IMR-90 (cell line): ENCODE measurements around the gene F10. TPM values are rescaled to one million over a fixed set of nuclear protein-coding genes. Genes with fewer than 3 reads are reported as not detected.

ENCODE experiments used
- ATAC-seq: fragments of 200-7000 bp; cut with Tn5 transposase; 2 replicates; pipeline ENCODE4 v1.9.1; 2020; ENCODE audit warnings: low read depth, mild to moderate bottlenecking, moderate library complexity
- BruUV-seq: library from RNA; stranded (reverse); fragments of 400-500 nt; replicated peaks from 2 replicates; lab custom pipeline; 2021; lab: Mats Ljungman, UMichigan
- CTCF ChIA-PET: fragments of 300-600 bp; formaldehyde crosslinking; extraction: SDS; loops from one replicate; lab custom pipeline; 2021; ENCODE audit warnings: antibody characterized with exemption; lab: Yijun Ruan, JAX
- POLR2A ChIA-PET: fragments of 300-600 bp; sonication (Branson Sonifier 250); formaldehyde crosslinking; loops from one replicate; lab custom pipeline; 2022; ENCODE audit warnings: antibody characterized with exemption; ENCODE audit not compliant: unreplicated experiment; lab: Charles Lee
- DNase-seq: peaks from one replicate; pipeline ENCODE4 v3.0.0; 2013
- H2AFZ ChIP-seq: replicated peaks from 2 replicates; pipeline ENCODE3; 2013; ENCODE audit warnings: low read length, mild to moderate bottlenecking; ENCODE audit not compliant: poor library complexity
- H2AK5ac ChIP-seq: 2 replicates; pipeline ENCODE4 v1.6.1; 2013; ENCODE audit warnings: low read depth, low read length, inconsistent platforms
- H2AK9ac ChIP-seq: replicated peaks from 2 replicates; pipeline ENCODE3; 2013; ENCODE audit warnings: mild to moderate bottlenecking, low read depth, low read length, moderate library complexity; ENCODE audit not compliant: poor library complexity
- H2BK120ac ChIP-seq: 2 replicates; pipeline ENCODE4 v1.6.1; 2013; ENCODE audit warnings: low read depth, low read length, inconsistent platforms
- H2BK15ac ChIP-seq: 3 replicates; pipeline ENCODE4 v1.6.1; 2013; ENCODE audit warnings: low read depth, low read length, inconsistent platforms
- H2BK20ac ChIP-seq: 2 replicates; pipeline ENCODE4 v1.6.1; 2013; ENCODE audit warnings: low read depth, mild to moderate bottlenecking, inconsistent platforms, low read length, moderate library complexity
- H2BK5ac ChIP-seq: 2 replicates; pipeline ENCODE4 v1.6.1; 2013; ENCODE audit warnings: mild to moderate bottlenecking, low read depth, low read length, inconsistent platforms; ENCODE audit not compliant: poor library complexity, severe bottlenecking
- H3K14ac ChIP-seq: replicated peaks from 2 replicates; pipeline ENCODE4 v1.6.1; 2013; ENCODE audit warnings: low read depth, low read length, inconsistent platforms
- H3K18ac ChIP-seq: 2 replicates; pipeline ENCODE4 v1.6.1; 2013; ENCODE audit warnings: low read depth, low read length, control low read depth
- H3K23ac ChIP-seq: 2 replicates; pipeline ENCODE4 v1.6.1; 2013; ENCODE audit warnings: low read depth, low read length, inconsistent platforms
- H3K27ac ChIP-seq: 2 replicates; pipeline ENCODE4 v1.5.1; 2013; ENCODE audit warnings: mild to moderate bottlenecking, control low read depth, low read length; ENCODE audit not compliant: insufficient read depth
- H3K27me3 ChIP-seq: 2 replicates; pipeline ENCODE4 v1.6.1; 2013; ENCODE audit warnings: low read length; ENCODE audit not compliant: control insufficient read depth, insufficient read depth
- H3K36me3 ChIP-seq: 2 replicates; pipeline ENCODE4 v1.6.1; 2013; ENCODE audit warnings: low read length, mixed read lengths; ENCODE audit not compliant: control insufficient read depth, insufficient read depth
- H3K4ac ChIP-seq: 2 replicates; pipeline ENCODE4 v1.6.1; 2013; ENCODE audit warnings: low read depth, low read length, inconsistent platforms
- H3K4me1 ChIP-seq: 2 replicates; pipeline ENCODE4 v1.6.1; 2013; ENCODE audit warnings: low read length, mixed read lengths; ENCODE audit not compliant: control insufficient read depth, insufficient read depth
- H3K4me2 ChIP-seq: 2 replicates; pipeline ENCODE4 v1.6.1; 2013; ENCODE audit warnings: low read depth, mild to moderate bottlenecking, control low read depth, low read length, moderate library complexity
- H3K4me3 ChIP-seq: 2 replicates; pipeline ENCODE4 v1.5.1; 2013; ENCODE audit warnings: low read depth, mild to moderate bottlenecking, control low read depth, low read length, moderate library complexity; ENCODE audit not compliant: insufficient read depth
- H3K56ac ChIP-seq: 2 replicates; pipeline ENCODE4 v1.6.1; 2013; ENCODE audit warnings: low read length, inconsistent platforms; ENCODE audit not compliant: insufficient read depth; ENCODE audit errors: extremely low read depth
- H3K79me1 ChIP-seq, 2 experiments: 2 replicates each; pipeline ENCODE4 v1.6.1; 2013; ENCODE audit warnings: low read length in 2 of 2, inconsistent platforms in 1 of 2, low read depth in 1 of 2
- H3K9ac ChIP-seq: 2 replicates; pipeline ENCODE4 v1.6.1; 2013; ENCODE audit warnings: low read depth, low read length, control low read depth
- H3K9me1 ChIP-seq: 2 replicates; pipeline ENCODE4 v1.6.1; 2013; ENCODE audit warnings: low read length, inconsistent platforms; ENCODE audit not compliant: insufficient read depth
- H3K9me3 ChIP-seq: 2 replicates; pipeline ENCODE4 v1.6.1; 2013; ENCODE audit warnings: low read length; ENCODE audit not compliant: control insufficient read depth, insufficient read depth
- H4K20me1 ChIP-seq: 2 replicates; pipeline ENCODE4 v1.6.1; 2013; ENCODE audit warnings: low read length, inconsistent platforms; ENCODE audit not compliant: insufficient read depth
- H4K5ac ChIP-seq: 2 replicates; pipeline ENCODE4 v1.6.1; 2013; ENCODE audit warnings: mild to moderate bottlenecking, low read depth, low read length, control low read depth
- H4K8ac ChIP-seq, 2 experiments: 2 replicates each; pipeline ENCODE4 v1.6.1; 2013; ENCODE audit warnings: low read depth in 2 of 2, low read length in 2 of 2, control low read depth in 1 of 2, inconsistent platforms in 1 of 2
- H4K91ac ChIP-seq: 2 replicates; pipeline ENCODE4 v1.6.1; 2013; ENCODE audit warnings: low read depth, low read length, inconsistent platforms; ENCODE audit not compliant: insufficient read depth
- BHLHE40 ChIP-seq: fragments of 150-350 bp; IDR thresholded peaks from 2 replicates; pipeline ENCODE4 v1.6.1; 2016; ENCODE audit warnings: mild to moderate bottlenecking, low read depth, low read length
- CEBPB ChIP-seq: IDR thresholded peaks from 2 replicates; pipeline ENCODE4 v1.6.1; 2012; ENCODE audit warnings: low read depth, low read length, improper control_type of control experiment
- CHD1 ChIP-seq: IDR thresholded peaks from 2 replicates; pipeline ENCODE4 v1.6.1; 2012; ENCODE audit warnings: low read depth, low read length, improper control_type of control experiment
- FOS ChIP-seq: fragments of 150-350 bp; IDR thresholded peaks from 2 replicates; pipeline ENCODE4 v1.6.1; 2016; ENCODE audit warnings: low read depth, low read length
- MAFK ChIP-seq: IDR thresholded peaks from 2 replicates; pipeline ENCODE4 v1.6.1; 2012; ENCODE audit warnings: low read depth, low read length, improper control_type of control experiment
- MAZ ChIP-seq: IDR thresholded peaks from 2 replicates; pipeline ENCODE4 v1.6.1; 2012; ENCODE audit warnings: low read depth, mild to moderate bottlenecking, low read length, improper control_type of control experiment, moderate library complexity, borderline replicate concordance
- MXI1 ChIP-seq: IDR thresholded peaks from 2 replicates; pipeline ENCODE4 v1.6.1; 2012; ENCODE audit warnings: low read depth, mild to moderate bottlenecking, low read length, moderate library complexity, borderline replicate concordance
- NFE2L2 ChIP-seq: fragments of 150-350 bp; IDR thresholded peaks from 2 replicates; pipeline ENCODE4 v1.6.1; 2016; ENCODE audit warnings: low read depth, mild to moderate bottlenecking, low read length
- RAD21 ChIP-seq: IDR thresholded peaks from 2 replicates; pipeline ENCODE4 v1.6.1; 2012; ENCODE audit warnings: low read length, improper control_type of control experiment
- RCOR1 ChIP-seq: IDR thresholded peaks from 2 replicates; pipeline ENCODE4 v1.6.1; 2012; ENCODE audit warnings: mild to moderate bottlenecking, low read length, improper control_type of control experiment; ENCODE audit not compliant: insufficient replicate concordance
- WGBS, 2 experiments: methylation state at CpG; one replicate each; pipeline versions ENCODE4 v1.1.5 to v1.1.7; 2013; ENCODE audit warnings: missing lambda C conversion rate in 2 of 2; ENCODE audit not compliant: insufficient read length in 1 of 2; ENCODE audit errors: extremely low coverage in 2 of 2; 5-methylcytosine and 5-hydroxymethylcytosine counted together
- dilution Hi-C: fragments of 300-500 bp; cut with HindIII; formaldehyde crosslinking; loops from one replicate; pipeline ENCODE4 v1.14.3; 2018; ENCODE audit warnings: low sequenced_read_pairs; ENCODE audit not compliant: unreplicated experiment
- in situ Hi-C: fragments of 300-500 bp; cut with MboI; formaldehyde crosslinking; loops from 3 replicates; pipeline ENCODE4 v1.14.3; 2019; ENCODE audit warnings: low sequenced_read_pairs, inconsistent platforms, mixed read lengths
- intact Hi-C: fragments of 100-400 bp; cut with micrococcal nuclease; formaldehyde crosslinking; loops from 2 replicates; pipeline ENCODE4 v1.10.0; 2022
- polyA plus RNA-seq, 3 experiments: library from polyadenylated mRNA; depleted of rRNA; stranded (reverse); fragments of >200 nt; gene quantifications; 2 replicates each; pipeline ENCODE4 v1.2.3, GENCODE V29; 2012; ENCODE audit warnings: low replicate concordance in 1 of 3
- total RNA-seq: library from RNA; depleted of rRNA; stranded (reverse); fragments of >200 nt; gene quantifications from 2 replicates; pipeline ENCODE4 v1.2.3, GENCODE V29; 2012
- TF ChIP-seq, protein P1 (sequence below): conservative IDR thresholded peaks from 2 replicates; pipeline ENCODE4 v1.5.1; 2012; ENCODE audit warnings: mild to moderate bottlenecking, low read depth, low read length, improper control_type of control experiment
- TF ChIP-seq, protein P2 (sequence below): fragments of 150-350 bp; IDR thresholded peaks from 2 replicates; pipeline ENCODE4 v1.6.1; 2017; ENCODE audit warnings: mild to moderate bottlenecking, antibody characterized with exemption, low read length, low read depth

F10 gene
- total and polyA plus RNA-seq, 2 of the 4 experiments (the other 2 are of a cell fraction), result 9.1 to 19.5 TPM

- TF ChIP-seq MAZ, result no peak
Measured at GRCh38 chr13:113149711-113150549, 27.3 kb downstream of the F10 start (continued).

DNA sequence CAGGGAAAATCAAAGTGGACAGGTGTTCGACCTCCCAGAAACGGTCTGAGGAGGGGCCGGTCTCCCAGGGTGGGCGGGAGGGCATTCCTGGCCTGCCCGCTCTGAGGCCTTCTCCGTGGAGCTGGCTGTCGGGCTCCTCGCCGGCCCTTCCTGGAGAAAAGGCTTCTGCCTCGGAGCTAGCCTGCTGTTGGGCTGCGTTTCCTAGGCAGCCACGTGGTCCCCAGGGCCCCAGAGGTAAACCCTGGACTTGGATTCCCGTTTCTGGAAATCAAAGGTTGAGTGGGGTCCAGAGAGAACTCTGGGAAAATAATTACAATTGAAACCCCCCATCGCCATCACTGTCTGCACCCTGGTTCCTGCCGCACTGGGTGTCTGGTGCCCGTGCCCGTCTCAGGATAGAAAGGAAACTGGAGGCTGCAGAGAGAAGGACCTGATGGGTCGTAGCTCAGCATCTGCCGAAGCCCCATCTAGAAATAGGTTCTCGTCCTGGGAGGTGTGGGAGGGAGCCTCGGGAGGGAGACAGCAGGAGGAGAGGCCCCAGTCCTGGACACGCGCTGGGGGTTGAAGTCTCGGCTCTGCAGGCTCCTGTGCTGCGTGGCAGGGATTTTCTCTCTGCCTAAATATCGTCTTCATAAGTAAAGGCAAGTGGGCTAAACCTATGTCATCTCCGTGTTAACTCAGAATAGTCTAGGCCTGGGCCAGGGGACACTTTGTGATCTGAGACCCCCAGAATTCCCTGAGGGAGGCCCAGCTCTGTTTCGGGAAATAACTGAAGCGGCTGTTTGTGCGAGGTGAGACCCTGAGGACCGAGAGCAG is 28.2 kb downstream of the F10 start:
- no peak overlapping the region for H3K9ac ChIP-seq
- no peak overlapping the region for H2BK5ac ChIP-seq
- peaks cover 5% of the 10 kb centered on the region; the same call in 1 of the 2 replicates for H3K9me1 ChIP-seq
- no peak for DNase-seq
- H2BK20ac ChIP-seq, result no peak overlapping the region
- 0 out of 2 replicates have a peak, but pooled peaks cover 2% of the 10 kb centered on the region for H3K27me3 ChIP-seq
- no peak overlapping the region for H2AFZ ChIP-seq
- ChIA-PET POLR2A (no interaction called here), CTCF (no interaction called here)
- H3K36me3 ChIP-seq, result no peaks in the 10 kb centered on the region
- ATAC-seq, result no peak
- intact Hi-C loops (no loop called here), dilution Hi-C loops (no loop called here), in situ Hi-C loops (no loop called here)
- H3K18ac ChIP-seq, result no peak overlapping the region
- no peaks in the 10 kb centered on the region for H3K79me1 ChIP-seq
- H3K4ac ChIP-seq, result no peak overlapping the region
- no peaks in the 10 kb centered on the region for H3K9me3 ChIP-seq
- no peak overlapping the region for H2BK15ac ChIP-seq
- no peak overlapping the region for H4K91ac ChIP-seq
- BruUV-seq, result no TSS peak
- no peak overlapping the region for H3K56ac ChIP-seq
- H4K5ac ChIP-seq, result no peak overlapping the region
- H3K14ac ChIP-seq, result no peak overlapping the region
- no peaks in the 10 kb centered on the region for H4K20me1 ChIP-seq
- H3K4me3 ChIP-seq, result no peak overlapping the region
- H3K27ac ChIP-seq, result no peak overlapping the region
- peaks cover 11% of the 10 kb centered on the region for H3K4me1 ChIP-seq
- H2BK120ac ChIP-seq, result no peak overlapping the region
- WGBS, 2 experiments, result 94% methylated on average over 17 of the region's 31 CpGs; no CpG with 5 or more reads in 1 of the 2 experiments
- H4K8ac ChIP-seq, result no peak overlapping the region
- H2AK9ac ChIP-seq, result no peak overlapping the region
- H3K23ac ChIP-seq, result no peak overlapping the region
- H3K4me2 ChIP-seq, result no peak overlapping the region
- no peak overlapping the region for H2AK5ac ChIP-seq
- TF ChIP-seq CEBPB (no peak), RCOR1 (no peak), FOS (no peak), NFE2L2 (no peak), MAZ (no peak), CHD1 (no peak), BHLHE40 (no peak), MXI1 (no peak), MAFK (no peak), RAD21 (no peak)
- TF ChIP-seq, protein P1, sequence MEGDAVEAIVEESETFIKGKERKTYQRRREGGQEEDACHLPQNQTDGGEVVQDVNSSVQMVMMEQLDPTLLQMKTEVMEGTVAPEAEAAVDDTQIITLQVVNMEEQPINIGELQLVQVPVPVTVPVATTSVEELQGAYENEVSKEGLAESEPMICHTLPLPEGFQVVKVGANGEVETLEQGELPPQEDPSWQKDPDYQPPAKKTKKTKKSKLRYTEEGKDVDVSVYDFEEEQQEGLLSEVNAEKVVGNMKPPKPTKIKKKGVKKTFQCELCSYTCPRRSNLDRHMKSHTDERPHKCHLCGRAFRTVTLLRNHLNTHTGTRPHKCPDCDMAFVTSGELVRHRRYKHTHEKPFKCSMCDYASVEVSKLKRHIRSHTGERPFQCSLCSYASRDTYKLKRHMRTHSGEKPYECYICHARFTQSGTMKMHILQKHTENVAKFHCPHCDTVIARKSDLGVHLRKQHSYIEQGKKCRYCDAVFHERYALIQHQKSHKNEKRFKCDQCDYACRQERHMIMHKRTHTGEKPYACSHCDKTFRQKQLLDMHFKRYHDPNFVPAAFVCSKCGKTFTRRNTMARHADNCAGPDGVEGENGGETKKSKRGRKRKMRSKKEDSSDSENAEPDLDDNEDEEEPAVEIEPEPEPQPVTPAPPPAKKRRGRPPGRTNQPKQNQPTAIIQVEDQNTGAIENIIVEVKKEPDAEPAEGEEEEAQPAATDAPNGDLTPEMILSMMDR, result no peak
- TF ChIP-seq, protein P2, sequence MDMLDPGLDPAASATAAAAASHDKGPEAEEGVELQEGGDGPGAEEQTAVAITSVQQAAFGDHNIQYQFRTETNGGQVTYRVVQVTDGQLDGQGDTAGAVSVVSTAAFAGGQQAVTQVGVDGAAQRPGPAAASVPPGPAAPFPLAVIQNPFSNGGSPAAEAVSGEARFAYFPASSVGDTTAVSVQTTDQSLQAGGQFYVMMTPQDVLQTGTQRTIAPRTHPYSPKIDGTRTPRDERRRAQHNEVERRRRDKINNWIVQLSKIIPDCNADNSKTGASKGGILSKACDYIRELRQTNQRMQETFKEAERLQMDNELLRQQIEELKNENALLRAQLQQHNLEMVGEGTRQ, result no peak
